Fibroblast of skin of right biceps (primary cell): Measurements from ENCODE around the gene PLA2R1.
A peak's percentile ranks its signal among the peaks of the same experiment; 100 is the strongest.
"Not testable (repeated sequence)": the region's sequence is repeated elsewhere in the genome, so short reads cannot be mapped to it uniquely, and the experiment has no call there.

Experiments used
- DNase-seq: peaks from one replicate; pipeline ENCODE4 v3.0.0-alpha.2; 2013

Gene PLA2R1

GRCh38 chr2:160063271-160063670 is 856 bp upstream of the PLA2R1 start:
- peak; percentile 12 for DNase-seq

- no peak for DNase-seq
These were observed 497 bp downstream of the PLA2R1 start for GRCh38 chr2:160061944-160062291.

GRCh38 chr2:160061533-160061932 is 882 bp downstream of the PLA2R1 start:
- DNase-seq, result no peak

DNA sequence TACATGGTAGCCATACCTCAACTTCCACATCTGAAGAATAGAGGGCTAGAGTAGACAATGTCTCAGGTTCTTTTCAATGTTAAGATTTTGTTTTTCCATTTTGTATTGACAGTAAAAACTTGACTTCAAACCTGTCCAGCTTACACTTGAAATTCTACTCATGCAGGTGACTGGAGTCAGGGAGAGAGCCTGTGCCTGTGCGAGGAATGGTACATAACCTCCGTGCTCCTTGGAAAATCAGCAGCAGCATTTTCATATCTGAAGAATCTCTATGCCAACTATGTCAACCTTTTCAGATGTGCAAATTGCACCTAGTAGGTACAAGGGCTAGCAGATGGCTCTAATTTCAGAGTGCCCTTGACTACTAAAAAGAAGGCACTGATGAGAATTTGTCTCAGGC is 2.1 kb downstream of the PLA2R1 start:
- no peak for DNase-seq

- no peak for DNase-seq
These were observed 5.1 kb downstream of the PLA2R1 start for GRCh38 chr2:160057356-160057755.

DNA sequence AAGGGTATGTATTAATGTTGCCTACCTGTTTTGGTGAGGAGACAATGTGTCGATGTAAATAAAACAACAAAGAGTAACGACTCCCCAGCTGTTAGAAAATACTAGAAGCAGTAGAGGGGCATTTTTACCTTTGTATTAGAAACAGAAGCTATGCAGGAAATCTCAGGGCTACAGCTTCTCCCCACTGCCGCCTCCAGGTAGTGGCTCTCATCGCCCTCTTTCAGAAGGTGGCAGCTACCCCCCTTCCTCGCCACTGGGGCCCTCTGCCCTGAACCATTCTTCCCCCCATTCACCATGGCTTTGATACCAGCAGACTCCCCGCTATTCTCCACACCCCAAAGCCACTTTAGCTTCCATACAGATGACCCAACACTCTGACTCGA is 6.7 kb downstream of the PLA2R1 start:
- DNase-seq, result no peak

DNA sequence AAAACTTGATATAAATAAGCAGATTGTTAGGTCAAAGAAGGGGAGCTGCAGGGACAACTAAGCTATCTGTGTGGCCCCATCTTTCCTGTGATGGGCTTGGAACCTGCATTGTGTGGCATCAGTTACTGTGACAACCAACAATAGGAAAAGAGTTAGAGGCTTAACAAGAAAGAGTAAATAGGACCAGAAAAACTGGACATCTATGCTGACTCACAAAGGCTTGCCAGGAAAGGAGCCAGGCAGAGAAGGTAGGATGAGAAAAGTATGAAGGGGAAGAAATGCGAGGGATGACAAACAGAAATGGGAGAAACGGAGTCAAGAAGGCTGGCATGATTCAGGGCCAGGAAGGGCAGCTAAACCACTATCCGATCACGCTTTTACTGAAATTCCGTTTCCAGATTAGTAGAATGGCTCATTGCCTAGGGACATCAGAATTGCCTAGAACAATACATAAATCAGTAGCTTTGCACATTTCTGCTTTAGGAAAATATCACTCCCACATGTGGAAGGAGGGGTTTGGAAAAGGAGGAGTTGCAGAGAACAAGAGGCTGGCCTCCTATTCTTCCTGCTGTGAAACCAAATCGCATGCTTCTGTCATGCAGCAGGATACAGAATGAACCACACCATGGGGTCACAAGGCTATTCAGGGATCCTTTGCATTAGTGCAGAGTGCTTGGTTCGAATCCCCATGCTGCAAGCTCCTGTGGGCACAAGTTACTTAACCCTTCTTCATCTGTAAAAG is 7.3 kb downstream of the PLA2R1 start:
- peak; percentile 33 for DNase-seq

- no peak for DNase-seq
These were observed 8.5 kb downstream of the PLA2R1 start for GRCh38 chr2:160053946-160054345.

- no peak for DNase-seq
These were observed 9.9 kb downstream of the PLA2R1 start for GRCh38 chr2:160052531-160052930.

GRCh38 chr2:160051371-160051800 is 11.0 kb downstream of the PLA2R1 start:
- DNase-seq, result peak; percentile 8

DNA sequence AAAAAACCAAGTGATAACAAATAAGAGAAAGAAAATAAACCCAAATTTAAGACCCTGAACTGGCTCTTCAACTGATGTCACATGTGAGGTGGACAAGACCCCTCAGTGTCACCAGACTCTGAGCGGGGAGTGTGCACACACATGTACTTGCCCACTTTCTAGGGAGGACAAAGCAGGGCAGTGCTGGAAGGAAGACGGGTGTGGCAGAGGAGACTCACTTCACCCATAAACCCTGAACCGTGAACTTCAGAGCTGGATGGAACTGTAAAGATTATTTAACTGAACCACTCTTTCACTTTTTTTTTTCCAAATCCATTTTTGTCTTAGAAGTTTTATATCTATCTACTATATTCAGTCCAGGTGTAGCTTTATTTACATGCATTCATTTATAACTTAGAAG is 12.3 kb downstream of the PLA2R1 start:
- no peak for DNase-seq

DNA sequence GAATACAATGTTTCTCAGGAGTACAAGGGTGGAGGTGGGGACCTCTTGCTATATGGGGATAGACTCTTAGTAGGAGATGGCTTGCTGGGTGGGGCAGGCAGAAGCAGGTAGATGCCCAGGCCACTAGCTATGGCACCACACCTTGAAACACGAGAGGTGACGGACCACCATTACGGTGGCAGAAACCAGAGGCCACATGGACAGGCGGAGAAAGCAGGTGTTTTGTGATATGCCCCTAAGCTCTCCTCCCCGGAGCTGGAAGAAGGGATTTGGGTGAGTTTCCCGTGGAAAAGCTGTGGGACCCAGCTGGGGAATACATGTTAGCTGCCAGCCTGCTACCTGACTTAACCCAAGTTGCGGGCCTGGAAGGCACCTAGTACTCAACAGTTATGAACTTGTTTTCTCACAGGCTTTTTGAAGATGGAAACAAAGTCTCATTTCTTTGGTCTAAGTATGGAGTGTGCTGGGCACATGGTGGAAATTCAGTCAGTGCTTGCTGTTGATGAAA is 16.7 kb downstream of the PLA2R1 start:
- DNase-seq, result no peak

GRCh38 chr2:160044728-160045127 is 17.7 kb downstream of the PLA2R1 start:
- DNase-seq, result no peak

DNA sequence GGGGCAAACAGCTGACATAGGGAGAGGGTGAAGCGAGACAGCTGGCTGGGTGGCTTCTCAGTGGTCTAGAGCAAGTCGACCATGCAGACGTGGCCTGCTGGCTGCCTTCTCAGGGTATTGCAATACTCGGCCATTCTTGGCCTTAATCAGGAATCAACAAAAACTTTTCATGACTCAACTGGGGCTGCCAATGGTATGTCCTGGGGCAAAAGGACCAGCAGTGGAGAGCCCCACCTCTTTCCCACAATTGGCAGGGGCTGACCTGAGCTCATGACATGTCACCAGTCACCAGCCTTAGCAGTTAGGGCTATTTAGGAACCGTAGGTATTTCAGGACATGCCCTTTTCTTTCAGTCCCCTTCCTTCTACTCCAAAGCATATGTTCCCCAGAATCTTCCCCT is 19.1 kb downstream of the PLA2R1 start:
- no peak for DNase-seq

- no peak for DNase-seq
These were observed 20.4 kb downstream of the PLA2R1 start for GRCh38 chr2:160042054-160042453.

DNA sequence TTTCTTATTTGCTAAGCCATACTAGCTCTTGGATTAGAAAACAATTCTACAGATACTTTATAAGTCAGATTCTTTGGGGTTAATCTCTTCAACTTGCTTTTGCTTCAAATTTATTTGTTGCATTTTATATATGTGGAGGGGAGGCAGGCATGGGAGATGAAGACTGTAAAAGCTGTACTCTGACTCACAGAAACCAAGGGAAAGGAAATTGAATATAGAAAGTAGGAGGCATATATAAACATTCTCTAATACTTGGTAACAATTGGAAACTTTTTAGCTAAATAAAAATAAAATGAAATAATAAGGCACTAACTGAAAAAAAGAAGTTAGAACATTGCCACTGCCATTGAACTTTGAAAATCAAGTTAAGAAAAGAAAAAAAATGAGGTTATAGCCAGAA is 21.3 kb downstream of the PLA2R1 start:
- DNase-seq, result no peak

- peak; percentile 14 for DNase-seq
These were observed 23.1 kb downstream of the PLA2R1 start for GRCh38 chr2:160039166-160039903.

DNA sequence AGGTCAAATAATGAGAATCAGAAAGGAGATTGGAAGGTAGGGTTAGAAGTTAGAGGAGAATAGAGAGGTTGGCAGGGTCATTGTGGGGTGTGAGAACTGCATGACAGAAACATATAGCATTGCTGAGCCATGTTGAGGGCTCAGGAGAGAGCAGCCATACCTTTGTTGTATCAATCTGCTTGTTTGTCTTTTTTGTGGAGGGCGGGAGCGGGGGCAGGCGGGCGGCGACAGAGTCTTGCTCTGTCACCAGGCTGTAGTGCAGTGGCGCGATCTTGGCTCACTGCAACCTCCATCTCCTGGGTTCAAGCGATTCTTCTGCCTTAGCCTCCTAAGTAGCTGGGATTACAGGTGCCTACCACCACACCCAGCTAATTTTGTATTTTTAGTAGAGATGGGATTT is 23.8 kb downstream of the PLA2R1 start:
- DNase-seq, result not testable (repeated sequence)

- no peak for DNase-seq
These were observed 25.7 kb downstream of the PLA2R1 start for GRCh38 chr2:160036736-160037135.

GRCh38 chr2:160035125-160035524 is 27.3 kb downstream of the PLA2R1 start:
- no peak for DNase-seq

DNA sequence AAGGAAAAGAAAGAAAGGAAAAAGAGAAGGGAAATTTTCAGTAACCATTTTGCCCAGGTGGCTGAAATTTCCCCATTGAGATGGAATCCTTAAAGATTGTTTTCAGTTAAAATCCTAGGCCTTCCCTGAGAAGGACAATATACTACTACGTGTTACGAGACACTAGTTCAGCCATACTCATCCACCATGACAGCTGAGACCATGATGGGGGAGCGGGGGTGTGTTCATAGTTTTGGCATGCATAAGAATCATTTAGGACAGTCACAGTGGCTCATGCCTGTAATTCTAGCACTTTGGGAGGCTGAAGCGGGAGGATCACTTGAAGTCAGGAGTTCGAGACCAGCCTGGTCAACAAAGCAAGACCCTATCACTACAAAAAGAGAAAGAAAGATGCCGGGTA is 28.0 kb downstream of the PLA2R1 start:
- DNase-seq, result peak; percentile 34

DNA sequence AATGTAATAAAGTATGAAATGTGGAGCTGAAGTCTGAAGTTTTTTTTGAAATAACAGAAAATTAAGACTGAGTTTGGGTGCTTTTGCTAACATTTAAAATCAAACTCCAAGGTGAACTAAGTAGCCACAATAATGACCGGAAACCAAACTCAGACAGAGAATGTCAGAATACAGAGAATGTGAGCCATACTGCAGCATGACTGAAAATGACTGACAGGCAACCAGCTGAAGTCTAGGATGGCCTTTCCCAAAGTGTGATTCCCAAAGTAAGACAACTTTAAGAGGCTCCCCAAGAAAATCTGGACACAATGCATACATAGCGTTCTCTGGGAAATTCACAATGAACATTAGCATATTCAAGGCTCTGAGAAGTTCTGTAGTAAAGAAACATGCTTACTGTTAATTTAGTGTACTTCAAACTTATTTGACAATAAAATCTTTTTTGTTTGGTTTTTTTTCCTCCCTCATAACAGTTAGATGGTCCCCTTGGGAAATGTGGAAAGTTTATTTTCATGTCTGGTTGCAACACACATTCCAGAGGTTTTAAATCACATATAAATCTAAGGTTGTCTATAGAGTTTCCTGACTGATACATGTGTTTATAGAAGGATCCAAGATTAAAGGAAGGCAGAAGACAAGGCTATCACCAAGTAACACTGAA is 28.6 kb downstream of the PLA2R1 start:
- DNase-seq, result peak; percentile 75

- DNase-seq, result no peak
These were observed 33.2 kb downstream of the PLA2R1 start for GRCh38 chr2:160029270-160029628.
